Stimulated activated CD8-positive, alpha-beta memory T cell treated with anti-CD3 and anti-CD28 coated beads, Interleukin-15, amount 100 ng/mL, for 1 hour (primary cell): ENCODE data around the gene CDHR1.

Experiments
- DNase-seq: peaks from one replicate; pipeline ENCODE4 v3.0.0-alpha.2; 2020; ENCODE audit warnings: low read depth

CDHR1 gene

DNA sequence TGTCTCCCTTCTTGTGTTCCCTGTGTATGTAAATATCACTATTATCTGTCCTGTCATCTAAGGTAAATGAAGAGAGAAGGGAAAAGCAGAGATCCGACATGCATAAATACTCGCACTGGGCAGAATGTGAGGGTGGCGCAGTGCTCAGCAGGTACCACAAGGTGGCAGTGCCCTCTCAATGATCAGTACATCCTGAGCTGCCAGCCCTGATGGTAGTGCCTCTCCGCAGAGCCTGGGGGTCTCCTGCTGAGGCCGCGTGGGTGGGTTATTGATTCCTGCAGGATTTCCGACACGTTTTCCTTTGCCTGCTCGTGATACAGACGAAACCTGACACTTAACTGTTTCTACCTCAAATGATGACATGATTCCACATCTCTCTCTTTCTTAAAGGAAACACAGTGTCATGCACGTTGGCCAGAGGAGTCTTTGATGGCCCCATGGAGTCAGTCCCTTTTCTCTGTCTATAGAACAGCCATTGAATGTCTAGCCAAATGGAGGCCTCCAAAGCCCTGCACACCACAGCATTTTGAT, 70.3 kb downstream of the CDHR1 start:
- peak; percentile 51 for DNase-seq

DNA sequence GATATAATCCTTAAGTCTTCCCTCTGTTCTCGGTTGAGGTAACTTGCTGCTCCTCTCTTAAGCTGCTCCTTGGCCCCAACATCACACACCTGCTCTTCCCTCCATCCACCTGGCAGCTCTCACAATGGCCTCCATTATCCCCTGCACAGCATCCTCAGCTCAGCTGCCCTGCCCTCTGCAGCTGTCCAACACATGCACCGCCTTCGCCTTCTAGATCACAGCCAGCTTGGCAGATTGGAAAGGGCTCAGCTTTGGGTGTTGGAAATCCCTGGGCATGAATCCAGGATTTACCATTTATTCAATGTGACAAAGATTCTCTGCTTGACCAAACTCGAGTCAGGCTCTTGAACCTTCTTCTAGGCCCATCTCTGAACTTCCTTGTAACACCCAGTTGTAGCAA, 71.1 kb downstream of the CDHR1 start:
- DNase-seq: no peak

DNA sequence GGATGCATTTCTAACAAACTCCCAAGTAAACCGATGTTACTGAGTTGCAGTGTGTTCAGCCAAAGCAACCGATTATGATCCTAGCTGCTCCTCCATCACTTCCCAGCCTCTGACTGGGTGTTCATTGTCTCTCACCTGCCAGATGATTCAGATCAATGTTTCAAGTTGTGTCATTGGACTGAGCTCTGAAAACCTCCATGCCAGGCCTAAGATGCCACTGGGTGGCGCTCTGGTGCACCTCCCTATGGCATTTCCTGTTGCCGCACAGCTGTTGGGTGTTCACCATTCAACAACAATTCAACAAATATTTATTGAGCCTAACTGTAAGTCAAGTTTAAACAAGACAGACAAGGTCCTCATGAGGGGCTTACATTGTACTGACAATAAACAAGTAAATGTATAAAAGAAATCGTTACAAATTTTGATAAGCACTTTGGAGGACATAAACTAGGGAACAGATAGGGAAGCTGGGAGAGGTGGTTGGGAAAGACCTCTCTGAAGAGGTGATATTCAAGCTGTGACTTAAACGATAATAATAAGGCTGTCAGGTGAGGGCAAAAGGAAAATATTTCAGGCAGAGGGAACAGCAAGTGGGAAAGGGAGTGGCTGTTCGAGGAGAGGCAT, 73.3 kb downstream of the CDHR1 start:
- peak; percentile 43 for DNase-seq

DNA sequence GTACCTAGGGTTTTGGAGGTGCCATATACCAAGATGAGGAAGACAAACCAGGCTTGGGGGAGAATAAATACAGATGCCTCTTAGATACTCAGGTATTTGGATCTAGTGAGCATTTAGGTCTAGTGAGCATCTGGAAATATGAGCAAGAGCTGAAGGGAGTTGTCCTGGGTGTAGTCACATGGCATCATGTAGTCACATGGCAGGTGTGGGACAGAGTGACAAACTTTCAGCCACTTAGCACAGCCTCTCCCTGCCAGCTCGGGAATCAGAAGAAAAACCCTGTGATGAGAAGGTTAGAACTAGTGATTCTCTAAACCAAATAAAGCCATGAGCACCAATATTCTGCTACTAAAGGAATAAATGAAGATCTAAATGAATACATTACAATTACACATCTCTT, 74.8 kb downstream of the CDHR1 start:
- DNase-seq: no peak
